A172 (cell line): ENCODE results near the gene TTC3. TPM values are rescaled to one million over a fixed set of nuclear protein-coding genes. Genes with fewer than 3 reads are reported as not detected.
A peak's percentile ranks its signal among the peaks of the same experiment; 100 is the strongest.
"Not testable (repeated sequence)": the region's sequence is repeated elsewhere in the genome, so short reads cannot be mapped to it uniquely, and the experiment has no call there.

Experiments
- DNase-seq: peaks from one replicate; pipeline ENCODE4 v3.0.0-alpha.2; 2015; ENCODE audit warnings: low spot score
- total RNA-seq: library from RNA; depleted of rRNA; stranded (reverse); fragments of >200 nt; shearing (Covaris generic); gene quantifications from 2 replicates; pipeline ENCODE4 v1.2.3, GENCODE V29; 2014

TTC3 gene
- total RNA-seq, 1 experiment from 2014 or later = 147 TPM

GRCh38 chr21:37093977-37094376 is 20.9 kb downstream of the TTC3 start:
- DNase-seq = no peak

DNA sequence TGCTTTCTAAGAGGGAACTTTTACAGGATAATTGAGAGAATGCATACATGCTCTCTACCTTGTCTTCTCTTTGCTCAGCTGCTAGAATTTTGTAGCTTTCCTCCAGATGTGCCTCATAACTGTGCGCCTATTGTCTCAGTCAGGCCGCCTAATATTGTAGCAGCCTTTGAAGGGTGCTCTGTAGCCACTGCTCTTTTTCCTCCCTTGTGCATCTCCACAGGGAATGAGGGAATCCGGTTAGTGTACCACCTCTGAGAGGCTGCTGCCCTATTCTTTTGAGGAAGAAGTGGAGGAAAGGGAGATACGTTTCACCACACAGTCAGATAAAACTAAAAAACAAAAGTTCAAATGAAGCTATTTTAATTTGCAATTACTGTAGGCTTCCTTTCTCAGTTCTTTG is 22.8 kb downstream of the TTC3 start:
- no peak for DNase-seq

DNA sequence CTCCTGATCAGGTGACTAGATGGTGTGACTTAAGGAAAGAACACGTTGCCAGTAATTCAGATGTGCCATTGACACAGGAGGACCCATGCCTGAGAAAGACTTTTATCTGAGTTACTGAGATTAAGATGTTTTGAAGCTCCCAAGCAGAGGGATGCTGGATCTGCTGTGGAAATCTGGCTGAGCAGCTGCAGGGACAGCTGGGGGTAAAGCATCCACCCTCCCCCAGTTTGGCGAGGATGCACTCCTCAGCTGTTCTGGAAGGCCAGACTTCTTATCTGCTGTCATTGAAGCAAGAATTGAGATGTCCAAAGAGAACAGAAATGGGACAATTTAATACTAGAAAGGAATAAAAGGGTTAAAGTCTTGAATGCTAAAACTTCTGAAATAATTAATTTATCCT is 25.7 kb downstream of the TTC3 start:
- no peak for DNase-seq

DNA sequence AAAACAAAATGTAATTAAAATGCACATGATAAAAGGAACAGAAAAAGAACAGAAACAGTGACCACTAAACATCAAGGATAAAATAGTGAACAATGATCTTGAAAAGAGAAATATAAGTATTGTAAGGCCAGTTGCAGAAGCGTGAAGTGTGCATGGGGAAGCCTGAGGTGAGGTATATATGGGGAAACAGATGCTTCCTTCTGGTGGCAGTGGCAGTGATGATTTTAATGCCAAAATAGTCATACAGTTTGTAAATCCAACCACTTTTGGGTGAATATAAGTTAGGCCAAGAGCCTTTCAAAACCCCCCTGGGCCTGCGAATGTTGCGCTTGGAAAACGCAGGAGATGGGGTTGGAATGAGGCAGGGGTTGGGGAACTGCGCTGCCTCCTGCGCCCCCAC is 27.3 kb downstream of the TTC3 start:
- DNase-seq = no peak

GRCh38 chr21:37101384-37101783 is 28.3 kb downstream of the TTC3 start:
- no peak for DNase-seq

DNA sequence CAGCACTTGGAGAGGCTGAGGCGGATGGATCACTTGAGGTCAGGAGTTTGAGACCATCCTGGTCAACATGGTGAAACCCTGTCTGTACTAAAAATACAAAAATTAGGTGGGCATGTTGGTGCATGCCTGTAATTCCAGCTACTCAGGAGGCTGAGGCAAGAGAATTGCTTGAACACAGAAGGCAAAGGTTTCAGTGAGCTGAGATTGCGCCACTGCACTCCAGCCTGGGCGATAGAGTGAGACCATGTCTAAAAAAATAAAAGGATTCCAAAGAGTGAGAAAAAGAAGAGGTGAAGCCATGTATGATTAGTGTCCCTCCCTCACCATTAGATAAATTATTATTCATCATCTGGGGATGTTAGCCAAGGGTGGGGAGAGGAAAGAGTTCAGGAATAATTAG is 29.7 kb downstream of the TTC3 start:
- DNase-seq = not testable (repeated sequence)

DNA sequence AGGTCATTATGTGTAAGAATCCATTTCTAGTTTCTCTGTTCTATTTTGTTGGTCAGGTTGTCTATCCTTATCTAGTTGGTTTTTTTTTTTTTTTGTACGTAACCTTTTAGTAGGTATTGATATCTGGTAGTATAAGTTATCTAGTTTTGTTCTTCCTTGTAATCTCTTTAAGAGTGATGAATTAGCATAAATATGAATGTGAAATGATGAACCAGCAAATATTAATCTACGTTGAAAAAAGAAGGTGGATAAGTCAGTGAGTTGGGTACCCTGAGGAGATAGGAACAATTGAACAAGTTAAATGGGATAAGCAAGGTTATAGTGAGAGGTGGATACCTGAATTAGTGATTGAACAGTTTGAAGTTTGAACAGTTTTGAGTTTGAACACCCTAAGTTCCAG is 33.9 kb downstream of the TTC3 start:
- DNase-seq = no peak

- DNase-seq = not testable (repeated sequence)
These were observed 38.0 kb downstream of the TTC3 start for GRCh38 chr21:37111029-37111428.

DNA sequence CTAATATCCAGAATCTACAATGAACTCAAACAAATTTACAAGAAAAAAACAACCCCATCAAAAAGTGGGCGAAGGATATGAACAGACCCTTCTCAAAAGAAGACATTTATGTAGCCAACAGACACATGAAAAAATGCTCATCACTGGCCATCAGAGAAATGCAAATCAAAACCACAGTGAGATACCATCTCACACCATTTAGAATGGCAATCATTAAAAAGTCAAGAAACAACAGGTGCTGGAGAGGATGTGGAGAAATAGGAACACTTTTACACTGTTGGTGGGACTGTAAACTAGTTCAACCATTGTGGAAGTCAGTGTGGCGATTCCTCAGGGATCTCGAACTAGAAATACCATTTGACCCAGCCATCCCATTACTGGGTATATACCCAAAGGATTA is 41.2 kb downstream of the TTC3 start:
- not testable (repeated sequence) for DNase-seq

- DNase-seq = not testable (repeated sequence)
These were observed 43.4 kb downstream of the TTC3 start for GRCh38 chr21:37116459-37116858.

DNA sequence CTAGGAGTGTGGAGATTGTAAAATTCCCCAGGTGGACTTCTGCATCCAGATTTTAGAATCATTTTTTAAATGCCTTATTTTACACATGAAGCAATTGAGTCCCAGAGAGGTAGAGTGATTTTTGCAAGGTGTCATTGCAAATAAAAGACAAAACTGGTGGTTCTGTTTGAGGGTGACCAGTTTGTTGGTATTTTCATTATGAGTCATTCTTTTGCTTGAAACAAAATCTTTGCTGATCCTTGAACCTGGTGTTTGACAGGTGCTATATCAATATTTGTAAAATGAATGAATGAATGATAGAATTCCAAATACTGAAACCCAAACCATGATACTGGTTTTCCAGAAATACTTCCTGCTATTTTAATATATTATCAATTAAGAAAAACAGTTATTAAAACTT is 44.1 kb downstream of the TTC3 start:
- no peak for DNase-seq

DNA sequence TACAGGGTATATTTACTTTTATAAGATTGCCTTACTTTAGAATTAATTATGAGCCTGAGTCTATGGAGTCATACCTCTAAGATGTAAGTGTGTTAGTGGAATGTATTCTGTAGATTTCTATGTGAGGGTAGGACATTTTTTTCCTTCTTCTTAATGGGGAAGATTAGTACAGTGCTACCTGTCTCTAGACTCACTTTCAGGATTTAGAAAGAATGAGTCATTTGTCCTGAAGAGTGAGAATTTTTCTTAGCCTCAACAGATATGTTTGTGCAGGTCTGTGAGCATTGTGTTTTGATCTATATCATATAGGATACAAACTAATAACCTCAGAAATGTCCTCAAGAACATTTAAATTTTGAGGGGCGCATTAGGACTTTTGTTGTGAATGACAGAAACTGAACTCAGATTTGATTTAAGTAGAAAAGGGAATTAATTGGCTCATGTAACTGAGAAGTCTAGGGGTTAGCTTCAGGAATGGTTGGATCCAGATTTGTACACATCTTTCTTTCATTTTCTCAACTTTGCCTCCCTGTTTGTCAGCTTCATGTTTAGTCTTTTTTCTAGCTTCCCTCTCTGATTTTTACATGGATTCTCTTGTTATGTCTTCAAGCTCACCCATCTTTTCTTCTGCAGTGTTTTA is 45.3 kb downstream of the TTC3 start:
- DNase-seq = no peak

DNA sequence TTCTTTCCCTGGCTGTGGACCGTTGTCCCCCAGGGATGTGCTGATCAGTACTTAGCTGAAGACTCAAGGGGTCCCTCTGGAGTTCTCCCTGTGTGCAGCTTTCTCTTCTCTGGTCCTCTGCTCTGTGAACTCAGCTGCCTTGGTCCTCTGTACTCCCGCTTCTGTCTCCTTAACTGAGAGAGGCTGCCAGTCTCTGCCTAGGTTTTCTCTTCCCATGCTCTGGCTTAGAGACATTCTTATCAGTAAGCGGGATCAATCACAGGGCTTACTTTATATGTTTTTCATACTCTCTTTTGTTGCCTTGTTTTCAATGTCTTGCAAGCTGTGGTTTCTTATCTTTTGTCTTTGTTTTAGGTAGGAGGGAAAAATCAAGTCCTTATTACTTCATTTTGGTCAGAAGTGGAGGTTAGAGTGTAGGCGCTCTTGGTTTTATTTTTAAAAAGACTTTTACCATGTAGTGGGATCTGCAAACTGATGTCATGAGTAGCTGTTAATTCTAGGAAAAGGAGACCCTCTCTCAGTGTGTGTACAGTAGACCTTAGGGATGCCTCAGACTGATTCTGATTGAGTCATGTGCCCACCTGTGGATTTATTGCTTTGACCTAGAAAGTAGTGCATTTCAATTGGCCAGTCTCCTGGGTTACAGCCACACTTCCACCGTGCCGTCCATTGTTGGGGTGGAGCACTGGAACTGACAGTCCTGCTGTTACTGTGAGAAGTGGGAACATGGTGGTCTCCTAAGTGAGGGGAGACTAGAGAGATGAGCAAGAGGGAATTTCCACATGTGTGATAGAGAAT is 46.6 kb downstream of the TTC3 start:
- no peak for DNase-seq

DNA sequence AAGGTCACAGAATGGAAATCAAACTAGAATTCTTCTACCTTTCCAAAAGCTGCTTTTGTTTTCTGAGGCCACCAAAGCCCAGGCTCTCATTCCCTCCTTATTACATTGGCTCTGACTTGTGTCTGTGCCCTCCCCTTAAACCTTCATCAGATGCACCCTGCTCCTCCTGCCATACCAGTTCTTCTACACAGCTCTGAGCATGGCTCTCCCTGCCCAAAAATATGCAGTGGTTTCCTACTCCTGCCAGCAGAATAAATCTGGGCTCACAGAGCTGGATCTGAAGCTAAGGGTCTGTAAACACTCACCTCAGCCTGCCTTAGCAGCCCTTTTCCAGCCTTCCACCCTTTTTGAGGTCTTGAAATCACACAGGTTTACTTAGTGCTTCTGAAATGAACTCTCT is 55.0 kb downstream of the TTC3 start:
- no peak for DNase-seq

DNA sequence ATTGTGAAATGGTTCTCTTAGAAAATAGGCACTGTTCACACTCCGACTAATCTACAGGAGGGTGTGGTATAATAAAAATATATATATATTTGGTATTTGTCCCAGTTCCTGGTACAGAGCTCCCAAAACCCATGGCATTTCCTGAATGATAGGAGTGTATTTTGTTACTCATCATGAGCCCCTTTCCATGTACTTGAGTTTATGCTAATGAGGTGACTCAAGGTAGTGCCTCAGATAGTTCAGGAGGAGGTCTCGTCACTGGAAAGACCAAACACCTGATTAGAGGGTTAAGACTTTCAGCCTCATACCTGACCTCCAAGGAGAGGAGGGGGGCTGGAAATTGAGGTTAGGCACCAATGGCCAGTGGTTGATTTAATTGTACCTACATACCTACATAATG is 57.9 kb downstream of the TTC3 start:
- DNase-seq = peak; percentile 59

- DNase-seq = no peak
These were observed 63.2 kb downstream of the TTC3 start for GRCh38 chr21:37136261-37136660.

- no peak for DNase-seq
These were observed 63.7 kb downstream of the TTC3 start for GRCh38 chr21:37136744-37137143.

DNA sequence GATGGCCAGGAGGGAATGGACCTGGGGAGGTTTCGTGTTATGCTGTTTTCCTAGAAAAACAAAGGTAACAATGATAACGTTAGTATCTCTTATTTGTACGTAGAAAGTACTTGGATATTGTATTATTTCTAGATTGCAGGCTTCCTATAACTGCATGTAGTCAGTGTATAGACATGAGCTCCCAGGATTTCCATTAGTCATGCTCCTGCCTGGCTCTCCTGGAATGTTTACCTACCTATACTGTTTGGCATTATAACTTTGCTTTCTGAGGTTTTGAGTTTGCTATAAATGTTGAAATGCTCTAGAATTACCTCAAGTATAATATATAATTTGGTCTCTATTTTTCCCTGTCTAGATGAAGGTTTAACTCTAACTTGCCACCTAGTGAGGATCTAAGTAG is 66.1 kb downstream of the TTC3 start:
- DNase-seq = no peak

DNA sequence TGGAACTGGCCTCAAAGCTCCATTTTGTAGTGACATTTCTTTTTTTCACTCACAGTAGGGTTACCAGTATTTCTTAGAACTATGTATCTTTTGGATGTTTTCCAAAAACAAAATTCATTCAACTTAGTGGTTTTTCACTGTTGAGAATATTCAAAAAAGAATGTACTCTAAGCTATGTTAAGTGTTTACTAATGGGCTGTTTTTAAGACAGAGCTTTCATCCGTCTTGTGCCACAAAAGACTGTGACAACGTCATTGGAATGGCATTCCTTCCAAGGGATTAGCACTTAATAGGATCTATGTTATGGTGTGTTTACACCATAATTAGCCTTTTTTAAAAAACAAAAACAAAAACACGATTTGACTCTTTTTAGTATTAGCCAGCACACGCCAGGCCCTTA is 66.8 kb downstream of the TTC3 start:
- DNase-seq = peak; percentile 61

- DNase-seq = not testable (repeated sequence)
These were observed 70.3 kb downstream of the TTC3 start for GRCh38 chr21:37143392-37143791.

DNA sequence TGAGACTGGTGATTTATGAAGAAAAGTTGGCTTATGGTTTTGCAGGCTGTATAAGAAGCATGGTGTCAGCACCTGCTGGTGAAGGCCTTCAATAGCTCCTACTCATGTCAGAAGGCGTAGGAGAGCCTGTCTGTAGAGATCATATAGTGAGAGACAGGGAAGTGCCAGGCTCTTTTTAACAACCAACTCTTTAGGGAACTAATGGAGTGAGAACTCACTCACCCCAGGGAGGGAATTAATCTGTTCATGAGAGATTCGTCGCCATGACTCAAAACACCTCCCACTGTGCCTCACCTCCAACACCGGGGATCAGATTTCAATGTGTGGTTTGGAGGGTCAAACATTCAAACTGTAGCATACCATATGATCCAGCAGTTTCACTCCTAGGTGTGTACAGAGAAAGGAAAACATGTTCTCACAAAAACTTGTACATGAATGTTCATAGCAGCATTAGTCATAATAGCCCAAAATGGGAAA is 72.6 kb downstream of the TTC3 start:
- DNase-seq = peak; percentile 62

DNA sequence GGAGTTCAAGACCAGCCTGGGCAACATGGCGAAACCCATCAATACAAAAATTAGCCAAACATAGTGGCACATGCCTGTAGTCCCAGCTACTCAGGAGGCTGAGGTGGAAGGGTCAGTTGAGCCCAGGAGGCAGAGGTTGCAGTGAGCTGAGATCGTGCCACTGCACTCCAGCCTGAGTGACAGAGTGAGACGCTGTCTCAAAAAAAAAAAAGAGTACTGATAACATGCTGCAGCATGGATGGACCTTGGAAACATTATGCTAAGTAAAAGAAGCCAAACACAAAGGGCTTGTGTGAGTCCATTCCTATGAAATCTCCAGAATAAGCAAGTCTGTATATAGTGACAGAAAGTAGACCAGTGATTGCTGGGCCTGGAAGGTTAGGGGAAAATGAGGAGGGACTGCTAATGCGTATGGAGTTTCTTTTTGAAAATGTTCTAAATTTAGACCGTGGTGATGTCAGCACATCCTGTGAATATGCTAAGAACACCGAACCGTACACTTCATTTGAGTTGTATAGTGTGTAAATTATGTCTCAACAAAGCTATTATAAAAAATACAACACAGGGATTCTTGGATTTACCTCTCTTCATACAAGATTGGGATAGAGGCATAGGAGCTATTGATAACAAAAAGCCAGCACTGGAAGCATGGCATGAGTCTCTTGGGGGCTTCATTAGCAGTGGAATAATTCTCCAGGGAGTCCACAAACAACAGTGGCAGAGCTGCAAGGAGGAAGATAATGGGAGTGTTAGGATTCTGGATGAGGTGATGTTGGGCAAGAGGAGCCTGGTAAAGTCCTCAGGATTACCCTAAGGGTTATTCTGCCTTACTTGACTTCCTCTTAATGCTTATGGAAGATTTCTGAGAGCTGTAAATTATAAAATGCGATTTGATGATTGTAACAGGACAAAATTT is 73.5 kb downstream of the TTC3 start:
- DNase-seq = no peak
